DOHH2 (cell line): ENCODE measurements around the gene NOCT.
A peak's percentile ranks its signal among the peaks of the same experiment; 100 is the strongest.

ENCODE experiments used
- H3F3A ChIP-seq: fragments of 200-600 bp; sonication (generic), shearing (Covaris generic); 2 replicates; pipeline ENCODE4 v1.6.0; 2016; ENCODE audit warnings: antibody characterized with exemption, mild to moderate bottlenecking; ENCODE audit not compliant: control insufficient read depth, insufficient read depth
- H3K27ac ChIP-seq: fragments of 200-600 bp; sonication (generic); 2 replicates; pipeline ENCODE4 v1.5.1; 2014; ENCODE audit warnings: low read depth, mild to moderate bottlenecking, low read length, moderate library complexity
- H3K27me3 ChIP-seq: fragments of 200-600 bp; sonication (generic); 2 replicates; pipeline ENCODE4 v1.6.1; 2014; ENCODE audit warnings: mild to moderate bottlenecking, low read length, mixed read lengths; ENCODE audit not compliant: control insufficient read depth
- H3K36me3 ChIP-seq: fragments of 200-600 bp; sonication (generic); 2 replicates; pipeline ENCODE4 v1.6.1; 2014; ENCODE audit warnings: mild to moderate bottlenecking, low read length, moderate library complexity, mixed read lengths; ENCODE audit not compliant: control insufficient read depth
- H3K4me1 ChIP-seq: fragments of 200-600 bp; sonication (generic); 2 replicates; pipeline ENCODE4 v1.6.1; 2014; ENCODE audit warnings: mild to moderate bottlenecking, low read length, mixed read lengths; ENCODE audit not compliant: control insufficient read depth
- H3K4me2 ChIP-seq: fragments of 200-600 bp; sonication (generic); 2 replicates; pipeline ENCODE4 v1.6.0; 2014; ENCODE audit warnings: mild to moderate bottlenecking, low read length, moderate library complexity
- H3K4me3 ChIP-seq: fragments of 200-600 bp; sonication (generic); 2 replicates; pipeline ENCODE4 v1.5.1; 2014; ENCODE audit warnings: mild to moderate bottlenecking, low read length, mixed read lengths
- H3K79me2 ChIP-seq: fragments of 200-600 bp; sonication (generic); 2 replicates; pipeline ENCODE4 v1.6.1; 2014; ENCODE audit warnings: mild to moderate bottlenecking, low read length, mixed read lengths; ENCODE audit not compliant: control insufficient read depth
- H3K9me2 ChIP-seq: fragments of 200-600 bp; sonication (generic); replicated peaks from 2 replicates; pipeline ENCODE4 v1.6.1; 2014; ENCODE audit warnings: mild to moderate bottlenecking, low read length, mixed read lengths; ENCODE audit not compliant: control insufficient read depth
- H3K9me3 ChIP-seq: fragments of 200-600 bp; sonication (generic); 2 replicates; pipeline ENCODE4 v1.6.1; 2014; ENCODE audit warnings: antibody characterized with exemption, low read length, mixed read lengths; ENCODE audit not compliant: control insufficient read depth, insufficient read depth
- H4K20me1 ChIP-seq: fragments of 200-600 bp; sonication (generic); 2 replicates; pipeline ENCODE4 v1.6.0; 2014; ENCODE audit warnings: low read depth, mild to moderate bottlenecking, antibody characterized with exemption, low read length, moderate library complexity; ENCODE audit not compliant: control insufficient read depth, insufficient read depth
- CTCF ChIP-seq: fragments of 200-600 bp; sonication (generic); IDR thresholded peaks from one replicate; pipeline ENCODE4 v1.5.1; 2014; ENCODE audit warnings: antibody characterized with exemption, mild to moderate bottlenecking, low read depth, low read length; ENCODE audit not compliant: poor library complexity, severe bottlenecking
- EZH2phosphoT487 ChIP-seq: fragments of 200-600 bp; sonication (generic); IDR thresholded peaks from 2 replicates; pipeline ENCODE4 v1.6.1; 2017; ENCODE audit warnings: borderline replicate concordance, mild to moderate bottlenecking, antibody characterized with exemption, low read length, moderate library complexity, mixed read lengths

Gene NOCT

GRCh38 chr4:139083607-139083955 is 68.0 kb downstream of the NOCT start:
- H3K9me3 ChIP-seq = no peaks in the 10 kb centered on the region
- peaks cover 24% of the 10 kb centered on the region for H3F3A ChIP-seq
- no peaks in the 10 kb centered on the region for H3K9me2 ChIP-seq
- H3K79me2 ChIP-seq = peaks cover 53% of the 10 kb centered on the region
- H3K4me1 ChIP-seq = peaks cover 47% of the 10 kb centered on the region
- peaks cover 41% of the 10 kb centered on the region for H3K36me3 ChIP-seq
- H3K27ac ChIP-seq = peak overlapping the region; percentile 94
- H3K4me2 ChIP-seq = peak overlapping the region; percentile 99
- TF ChIP-seq EZH2phosphoT487 = no peak
- peak; percentile 48 for TF ChIP-seq CTCF
- H4K20me1 ChIP-seq = peaks cover 26% of the 10 kb centered on the region; the same call in 1 of the 2 replicates
- peak overlapping the region; percentile 95 for H3K4me3 ChIP-seq
- H3K27me3 ChIP-seq = no peaks in the 10 kb centered on the region

- H3K79me2 ChIP-seq = peaks cover 47% of the 10 kb centered on the region
- H3K4me2 ChIP-seq = peak overlapping the region; percentile 99
- H3K9me2 ChIP-seq = no peaks in the 10 kb centered on the region
- H4K20me1 ChIP-seq = peaks cover 22% of the 10 kb centered on the region; the same call in 1 of the 2 replicates
- no peaks in the 10 kb centered on the region for H3K27me3 ChIP-seq
- peak overlapping the region; percentile 95 for H3K4me3 ChIP-seq
- peaks cover 43% of the 10 kb centered on the region for H3K4me1 ChIP-seq
- H3K9me3 ChIP-seq = no peaks in the 10 kb centered on the region
- peaks cover 40% of the 10 kb centered on the region for H3K36me3 ChIP-seq
- no peak for TF ChIP-seq EZH2phosphoT487
- no peak for TF ChIP-seq CTCF
- peak overlapping the region; percentile 94 for H3K27ac ChIP-seq
- H3F3A ChIP-seq = peaks cover 24% of the 10 kb centered on the region
These were observed 68.6 kb downstream of the NOCT start for GRCh38 chr4:139083956-139084803.

GRCh38 chr4:139084804-139085093 is 69.2 kb downstream of the NOCT start:
- TF ChIP-seq EZH2phosphoT487 = no peak
- TF ChIP-seq CTCF = no peak
- peaks cover 38% of the 10 kb centered on the region for H3K4me1 ChIP-seq

More at GRCh38 chr4:139084804-139085093, 69.2 kb downstream of the NOCT start:
- no peaks in the 10 kb centered on the region for H3K9me2 ChIP-seq
- H3F3A ChIP-seq = peaks cover 24% of the 10 kb centered on the region
- peaks cover 37% of the 10 kb centered on the region for H3K36me3 ChIP-seq
- H3K9me3 ChIP-seq = no peaks in the 10 kb centered on the region
- peaks cover 41% of the 10 kb centered on the region for H3K79me2 ChIP-seq
- peak overlapping the region; percentile 94 for H3K27ac ChIP-seq
- H4K20me1 ChIP-seq = peaks cover 21% of the 10 kb centered on the region; the same call in 1 of the 2 replicates
- peak overlapping the region; percentile 95 for H3K4me3 ChIP-seq
- H3K4me2 ChIP-seq = peak overlapping the region; percentile 99
- H3K27me3 ChIP-seq = no peaks in the 10 kb centered on the region
